Measurements from ENCODE around the gene GPC5. TPM values are rescaled to one million over a fixed set of nuclear protein-coding genes. Genes with fewer than 3 reads are reported as not detected.

The GPC5 gene
- total and polyA plus RNA-seq, 2 donors (not counting 3 experiments of a cell fraction or from before 2014, with no cell fraction given): 0.59 to 0.97 TPM

DNA sequence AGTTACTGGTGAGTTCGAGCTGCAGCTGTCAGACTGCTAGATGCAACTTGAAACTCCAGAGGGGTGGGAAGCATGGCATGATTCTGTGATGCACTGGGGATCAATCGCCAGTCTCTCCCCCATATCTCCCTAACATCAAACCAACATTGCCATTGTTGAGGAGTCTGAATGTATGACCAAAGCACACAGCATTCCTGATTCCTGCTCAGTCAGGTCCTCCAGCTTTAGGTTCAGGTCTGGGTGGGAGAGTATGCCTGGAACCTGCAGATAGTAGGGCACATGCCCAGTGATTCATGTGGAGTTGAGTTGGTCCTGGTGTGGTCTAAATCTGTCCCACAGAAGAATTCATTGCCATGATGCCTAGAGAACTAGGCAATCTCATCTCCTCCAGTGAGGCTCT is 269.1 kb downstream of the GPC5 start:
- dilution Hi-C loops (cut with MboI; ENCODE audit: extremely low pct_ligation_motif_present, low sequenced_read_pairs) (no loop called here), intact Hi-C loops (cut with micrococcal nuclease) (no loop called here)
- BruUV-seq (replicated peaks): no TSS peak
- FAIRE-seq: no peak
- Histone ChIP-seq H3K4me3 (replicated peaks in 1 of 3; ENCODE audit: insufficient read depth in 1 of 3, low read depth in 1 of 3, low read length in 3 of 3) (no peak overlapping the region), H3K9ac (replicated peaks; ENCODE audit: extremely low read depth, insufficient read depth, low read length) (no peak overlapping the region), H3K9me1 (replicated peaks; ENCODE audit: control insufficient read depth, extremely low read depth, insufficient read depth, low read length) (no peaks in the 10 kb centered on the region), H3K4me1 (ENCODE audit: control insufficient read depth, extremely low read depth, insufficient read depth, low read length) (no peaks in the 10 kb centered on the region), H3K27me3 (ENCODE audit: control insufficient read depth in 2 of 2, insufficient read depth in 2 of 2, low read length in 2 of 2) (no peaks in the 10 kb centered on the region), H3K27ac (ENCODE audit: insufficient read depth, low read depth, low read length) (no peak overlapping the region), H3K36me3 (ENCODE audit: control insufficient read depth in 2 of 2, extremely low read depth in 1 of 2, insufficient read depth in 2 of 2, low read length in 2 of 2) (no peaks in the 10 kb centered on the region), H3K79me2 (ENCODE audit: control insufficient read depth, insufficient read depth, low read length) (no peaks in the 10 kb centered on the region), H4K20me1 (replicated peaks; ENCODE audit: control insufficient read depth, extremely low read depth, insufficient read depth, low read length) (no peaks in the 10 kb centered on the region), H3K4me2 (ENCODE audit: insufficient read depth, low read length) (no peak overlapping the region), H2AFZ (ENCODE audit: low read depth, low read length) (no peak overlapping the region), H3K9me3 (replicated peaks; ENCODE audit: control insufficient read depth, insufficient read depth, low read length) (peaks cover 4% of the 10 kb centered on the region)
- DNase-seq (ENCODE audit: low read depth, low spot score): no peak
- POLR2A ChIA-PET: no interaction called here
- TF ChIP-seq EZH2 (IDR thresholded peaks at IDR 0.05; ENCODE audit: borderline replicate concordance, low read depth, low read length, severe bottlenecking) (no peak), GATA2 (IDR thresholded peaks at IDR 0.05; ENCODE audit: insufficient read depth, insufficient read length, low read depth, low read length) (no peak), FOS (IDR thresholded peaks at IDR 0.05; ENCODE audit: borderline replicate concordance, insufficient read depth, low read length) (no peak), JUN (IDR thresholded peaks at IDR 0.05; ENCODE audit: borderline replicate concordance, insufficient read depth, insufficient read length, low read depth) (no peak), MYC (IDR thresholded peaks at IDR 0.05; ENCODE audit: low read depth, low read length) (no peak), POLR2A (IDR thresholded peaks at IDR 0.05; ENCODE audit: low read depth, low read length) (no peak), POLR2AphosphoS5 (IDR thresholded peaks at IDR 0.05; ENCODE audit: insufficient read depth, low read depth, low read length) (no peak)
- TF ChIP-seq, protein P1, sequence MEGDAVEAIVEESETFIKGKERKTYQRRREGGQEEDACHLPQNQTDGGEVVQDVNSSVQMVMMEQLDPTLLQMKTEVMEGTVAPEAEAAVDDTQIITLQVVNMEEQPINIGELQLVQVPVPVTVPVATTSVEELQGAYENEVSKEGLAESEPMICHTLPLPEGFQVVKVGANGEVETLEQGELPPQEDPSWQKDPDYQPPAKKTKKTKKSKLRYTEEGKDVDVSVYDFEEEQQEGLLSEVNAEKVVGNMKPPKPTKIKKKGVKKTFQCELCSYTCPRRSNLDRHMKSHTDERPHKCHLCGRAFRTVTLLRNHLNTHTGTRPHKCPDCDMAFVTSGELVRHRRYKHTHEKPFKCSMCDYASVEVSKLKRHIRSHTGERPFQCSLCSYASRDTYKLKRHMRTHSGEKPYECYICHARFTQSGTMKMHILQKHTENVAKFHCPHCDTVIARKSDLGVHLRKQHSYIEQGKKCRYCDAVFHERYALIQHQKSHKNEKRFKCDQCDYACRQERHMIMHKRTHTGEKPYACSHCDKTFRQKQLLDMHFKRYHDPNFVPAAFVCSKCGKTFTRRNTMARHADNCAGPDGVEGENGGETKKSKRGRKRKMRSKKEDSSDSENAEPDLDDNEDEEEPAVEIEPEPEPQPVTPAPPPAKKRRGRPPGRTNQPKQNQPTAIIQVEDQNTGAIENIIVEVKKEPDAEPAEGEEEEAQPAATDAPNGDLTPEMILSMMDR (IDR thresholded peaks at IDR 0.05; ENCODE audit: extremely low read depth in 1 of 2, insufficient read depth in 1 of 2, low read depth in 1 of 2, low read length in 2 of 2): no peak
- TF ChIP-seq, protein P2, sequence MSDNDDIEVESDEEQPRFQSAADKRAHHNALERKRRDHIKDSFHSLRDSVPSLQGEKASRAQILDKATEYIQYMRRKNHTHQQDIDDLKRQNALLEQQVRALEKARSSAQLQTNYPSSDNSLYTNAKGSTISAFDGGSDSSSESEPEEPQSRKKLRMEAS (IDR thresholded peaks at IDR 0.05; ENCODE audit: insufficient read depth, insufficient read length): no peak
- CTCF ChIA-PET: no interaction called here

Measured in endothelial cell of umbilical vein (primary cell).